Measurements from ENCODE around the gene NTF3. TPM values are rescaled to one million over a fixed set of nuclear protein-coding genes. Genes with fewer than 3 reads are reported as not detected.

The NTF3 gene
- total RNA-seq, 1 experiment from 2014 or later: not detected

DNA sequence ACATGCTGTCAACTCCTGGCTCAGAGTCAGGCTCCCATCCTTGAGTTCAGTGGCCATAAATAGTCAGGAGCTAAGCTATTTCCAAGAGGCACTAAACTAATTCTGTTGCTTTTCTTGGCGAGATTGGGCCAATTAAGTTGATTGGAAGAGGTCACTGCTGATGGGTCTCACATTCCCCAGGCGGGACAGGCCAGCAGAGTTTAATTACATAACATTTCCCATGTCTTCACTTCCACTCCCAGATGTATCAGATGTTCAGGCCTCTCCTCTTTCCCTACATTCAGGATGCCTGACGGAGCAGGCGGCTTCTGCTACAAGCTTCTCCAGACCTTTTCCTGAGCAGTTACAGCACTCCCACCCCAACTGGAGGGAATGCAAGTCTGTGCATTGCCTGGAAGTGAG is 5.3 kb downstream of the NTF3 start:
- H3K9ac ChIP-seq (ENCODE audit: low read length): no peak overlapping the region
- no peaks in the 10 kb centered on the region for H3K9me3 ChIP-seq (ENCODE audit: control insufficient read depth in 1 of 2, insufficient read depth in 1 of 2, low read depth in 1 of 2, low read length in 2 of 2)
- H3K36me3 ChIP-seq (ENCODE audit: control insufficient read depth in 1 of 2, insufficient read depth in 2 of 2, low read length in 2 of 2): no peaks in the 10 kb centered on the region
- DNase-seq (ENCODE audit: low read depth, low spot score): no peak
- CTCF ChIA-PET: no interaction called here
- peaks cover 33% of the 10 kb centered on the region; the same call in 1 of the 2 replicates for H3K27me3 ChIP-seq (ENCODE audit: insufficient read depth, low read length)
- no peaks in the 10 kb centered on the region for H4K20me1 ChIP-seq (ENCODE audit: insufficient read depth)
- H3K4me1 ChIP-seq (ENCODE audit: control insufficient read depth in 1 of 2, insufficient read depth in 2 of 2, low read length in 2 of 2): peaks cover 0 to 12% of the 10 kb centered on the region in 2 experiments; a peak in 3 of 4 replicates
- no peaks in the 10 kb centered on the region for H3K9me2 ChIP-seq (ENCODE audit: insufficient read depth)
- no TSS peak for BruUV-seq (replicated peaks)
- H3K4me2 ChIP-seq (ENCODE audit: low read length): no peak overlapping the region
- TF ChIP-seq POLR2A (IDR thresholded peaks at IDR 0.05; ENCODE audit: borderline replicate concordance, extremely low read depth, insufficient read depth, insufficient read length) (no peak), FOSL1 (IDR thresholded peaks at IDR 0.05; ENCODE audit: low read depth) (no peak), EZH2phosphoT487 (IDR thresholded peaks at IDR 0.05; ENCODE audit: borderline replicate concordance) (no peak), ZNF274 (IDR thresholded peaks at IDR 0.05; ENCODE audit: low read depth, low read length) (no peak), EGR1 (IDR thresholded peaks at IDR 0.05; ENCODE audit: low read depth) (no peak), RAD21 (IDR thresholded peaks at IDR 0.05; ENCODE audit: low read depth) (no peak), CBX3 (IDR thresholded peaks at IDR 0.05; ENCODE audit: low read depth) (no peak), JUND (IDR thresholded peaks at IDR 0.05) (no peak), YY1 (IDR thresholded peaks at IDR 0.05; ENCODE audit: extremely low read depth, insufficient replicate concordance, low read depth, low read length) (no peak), CEBPB (IDR thresholded peaks at IDR 0.05; ENCODE audit: low read depth) (no peak), ELF1 (IDR thresholded peaks at IDR 0.05; ENCODE audit: borderline replicate concordance, low read depth) (no peak), EZH2 (IDR thresholded peaks at IDR 0.05) (no peak), SP1 (IDR thresholded peaks at IDR 0.05; ENCODE audit: low read depth) (no peak)
- TF ChIP-seq, protein P1, sequence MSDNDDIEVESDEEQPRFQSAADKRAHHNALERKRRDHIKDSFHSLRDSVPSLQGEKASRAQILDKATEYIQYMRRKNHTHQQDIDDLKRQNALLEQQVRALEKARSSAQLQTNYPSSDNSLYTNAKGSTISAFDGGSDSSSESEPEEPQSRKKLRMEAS (IDR thresholded peaks at IDR 0.05): no peak
- TF ChIP-seq, protein P2, sequence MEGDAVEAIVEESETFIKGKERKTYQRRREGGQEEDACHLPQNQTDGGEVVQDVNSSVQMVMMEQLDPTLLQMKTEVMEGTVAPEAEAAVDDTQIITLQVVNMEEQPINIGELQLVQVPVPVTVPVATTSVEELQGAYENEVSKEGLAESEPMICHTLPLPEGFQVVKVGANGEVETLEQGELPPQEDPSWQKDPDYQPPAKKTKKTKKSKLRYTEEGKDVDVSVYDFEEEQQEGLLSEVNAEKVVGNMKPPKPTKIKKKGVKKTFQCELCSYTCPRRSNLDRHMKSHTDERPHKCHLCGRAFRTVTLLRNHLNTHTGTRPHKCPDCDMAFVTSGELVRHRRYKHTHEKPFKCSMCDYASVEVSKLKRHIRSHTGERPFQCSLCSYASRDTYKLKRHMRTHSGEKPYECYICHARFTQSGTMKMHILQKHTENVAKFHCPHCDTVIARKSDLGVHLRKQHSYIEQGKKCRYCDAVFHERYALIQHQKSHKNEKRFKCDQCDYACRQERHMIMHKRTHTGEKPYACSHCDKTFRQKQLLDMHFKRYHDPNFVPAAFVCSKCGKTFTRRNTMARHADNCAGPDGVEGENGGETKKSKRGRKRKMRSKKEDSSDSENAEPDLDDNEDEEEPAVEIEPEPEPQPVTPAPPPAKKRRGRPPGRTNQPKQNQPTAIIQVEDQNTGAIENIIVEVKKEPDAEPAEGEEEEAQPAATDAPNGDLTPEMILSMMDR (IDR thresholded peaks at IDR 0.05 in 2 of 3, conservative IDR thresholded peaks at IDR 0.05 in 1 of 3; ENCODE audit: borderline replicate concordance in 1 of 3, insufficient read depth in 1 of 3, low read depth in 2 of 3, low read length in 2 of 3): no peak
- TF ChIP-seq, protein P3, sequence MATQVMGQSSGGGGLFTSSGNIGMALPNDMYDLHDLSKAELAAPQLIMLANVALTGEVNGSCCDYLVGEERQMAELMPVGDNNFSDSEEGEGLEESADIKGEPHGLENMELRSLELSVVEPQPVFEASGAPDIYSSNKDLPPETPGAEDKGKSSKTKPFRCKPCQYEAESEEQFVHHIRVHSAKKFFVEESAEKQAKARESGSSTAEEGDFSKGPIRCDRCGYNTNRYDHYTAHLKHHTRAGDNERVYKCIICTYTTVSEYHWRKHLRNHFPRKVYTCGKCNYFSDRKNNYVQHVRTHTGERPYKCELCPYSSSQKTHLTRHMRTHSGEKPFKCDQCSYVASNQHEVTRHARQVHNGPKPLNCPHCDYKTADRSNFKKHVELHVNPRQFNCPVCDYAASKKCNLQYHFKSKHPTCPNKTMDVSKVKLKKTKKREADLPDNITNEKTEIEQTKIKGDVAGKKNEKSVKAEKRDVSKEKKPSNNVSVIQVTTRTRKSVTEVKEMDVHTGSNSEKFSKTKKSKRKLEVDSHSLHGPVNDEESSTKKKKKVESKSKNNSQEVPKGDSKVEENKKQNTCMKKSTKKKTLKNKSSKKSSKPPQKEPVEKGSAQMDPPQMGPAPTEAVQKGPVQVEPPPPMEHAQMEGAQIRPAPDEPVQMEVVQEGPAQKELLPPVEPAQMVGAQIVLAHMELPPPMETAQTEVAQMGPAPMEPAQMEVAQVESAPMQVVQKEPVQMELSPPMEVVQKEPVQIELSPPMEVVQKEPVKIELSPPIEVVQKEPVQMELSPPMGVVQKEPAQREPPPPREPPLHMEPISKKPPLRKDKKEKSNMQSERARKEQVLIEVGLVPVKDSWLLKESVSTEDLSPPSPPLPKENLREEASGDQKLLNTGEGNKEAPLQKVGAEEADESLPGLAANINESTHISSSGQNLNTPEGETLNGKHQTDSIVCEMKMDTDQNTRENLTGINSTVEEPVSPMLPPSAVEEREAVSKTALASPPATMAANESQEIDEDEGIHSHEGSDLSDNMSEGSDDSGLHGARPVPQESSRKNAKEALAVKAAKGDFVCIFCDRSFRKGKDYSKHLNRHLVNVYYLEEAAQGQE (IDR thresholded peaks at IDR 0.05; ENCODE audit: low read depth): no peak
- TF ChIP-seq, protein P4, sequence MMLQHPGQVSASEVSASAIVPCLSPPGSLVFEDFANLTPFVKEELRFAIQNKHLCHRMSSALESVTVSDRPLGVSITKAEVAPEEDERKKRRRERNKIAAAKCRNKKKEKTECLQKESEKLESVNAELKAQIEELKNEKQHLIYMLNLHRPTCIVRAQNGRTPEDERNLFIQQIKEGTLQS (IDR thresholded peaks at IDR 0.05): no peak
- TF ChIP-seq, protein P5, sequence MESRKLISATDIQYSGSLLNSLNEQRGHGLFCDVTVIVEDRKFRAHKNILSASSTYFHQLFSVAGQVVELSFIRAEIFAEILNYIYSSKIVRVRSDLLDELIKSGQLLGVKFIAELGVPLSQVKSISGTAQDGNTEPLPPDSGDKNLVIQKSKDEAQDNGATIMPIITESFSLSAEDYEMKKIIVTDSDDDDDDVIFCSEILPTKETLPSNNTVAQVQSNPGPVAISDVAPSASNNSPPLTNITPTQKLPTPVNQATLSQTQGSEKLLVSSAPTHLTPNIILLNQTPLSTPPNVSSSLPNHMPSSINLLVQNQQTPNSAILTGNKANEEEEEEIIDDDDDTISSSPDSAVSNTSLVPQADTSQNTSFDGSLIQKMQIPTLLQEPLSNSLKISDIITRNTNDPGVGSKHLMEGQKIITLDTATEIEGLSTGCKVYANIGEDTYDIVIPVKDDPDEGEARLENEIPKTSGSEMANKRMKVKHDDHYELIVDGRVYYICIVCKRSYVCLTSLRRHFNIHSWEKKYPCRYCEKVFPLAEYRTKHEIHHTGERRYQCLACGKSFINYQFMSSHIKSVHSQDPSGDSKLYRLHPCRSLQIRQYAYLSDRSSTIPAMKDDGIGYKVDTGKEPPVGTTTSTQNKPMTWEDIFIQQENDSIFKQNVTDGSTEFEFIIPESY (IDR thresholded peaks at IDR 0.05; ENCODE audit: extremely low read depth, insufficient replicate concordance, low read length): no peak
- RAD21 ChIA-PET (ENCODE audit: low non-redundant PET in 1 of 2, low total read pairs in 2 of 2, uncharacterized antibody in 2 of 2, unreplicated experiment in 2 of 2): no interaction called here
- POLR2A ChIA-PET: no interaction called here
- no peak for ATAC-seq
- H2AFZ ChIP-seq (ENCODE audit: low read depth, low read length, poor library complexity, severe bottlenecking): no peak overlapping the region
- H3K27ac ChIP-seq (ENCODE audit: low read depth, low read length): no peak overlapping the region
- H3K4me3 ChIP-seq (replicated peaks in 1 of 2; ENCODE audit: low read depth in 1 of 2, low read length in 2 of 2): no peak overlapping the region
- intact Hi-C loops (cut with micrococcal nuclease): no loop called here
- no peaks in the 10 kb centered on the region for H3K79me2 ChIP-seq (ENCODE audit: insufficient read depth, low read length)
